Gastroesophageal sphincter (tissue), 3 donors: ENCODE data around the gene BORCS5.

Experiments used
- CTCF ChIP-seq, 4 experiments: fragments of 200-600 bp in 2 of 4; fragments of 450-650 bp in 2 of 4; sonication (generic) in 1 of 4; IDR thresholded peaks; one replicate each; pipeline ENCODE4 v1.5.1; 2017 to 2019; ENCODE audit warnings: antibody characterized with exemption in 4 of 4, mild to moderate bottlenecking in 2 of 4, moderate library complexity in 2 of 4
- EP300 ChIP-seq: sonication (generic); formaldehyde crosslinking; IDR thresholded peaks from one replicate; pipeline ENCODE4 v1.6.1; 2017; ENCODE audit warnings: antibody characterized with exemption, mild to moderate bottlenecking
- POLR2A ChIP-seq, 2 donors: fragments of 450-650 bp; IDR thresholded peaks; one replicate each; pipeline ENCODE4 v1.6.1; 2017; ENCODE audit warnings: antibody characterized with exemption in 2 of 2, mild to moderate bottlenecking in 2 of 2, moderate library complexity in 1 of 2
- POLR2AphosphoS5 ChIP-seq: sonication (generic); formaldehyde crosslinking; IDR thresholded peaks from one replicate; pipeline ENCODE4 v1.6.1; 2017; ENCODE audit warnings: antibody characterized with exemption

GRCh38 chr12:12331896-12332295 is 25.0 kb upstream of the BORCS5 start:
- TF ChIP-seq EP300 = no peak
- no peak for TF ChIP-seq POLR2A (IDR thresholded peaks at IDR 0.05)
- no peak for TF ChIP-seq CTCF (IDR thresholded peaks at IDR 0.05)
- TF ChIP-seq POLR2AphosphoS5 = no peak
